ENCODE results near the gene INKA2. TPM values are rescaled to one million over a fixed set of nuclear protein-coding genes. Genes with fewer than 3 reads are reported as not detected.

Gene INKA2
- polyA plus RNA-seq, 6 donors from 2014 or later, result 0.28 to 0.86 (median 0.40) TPM; not detected in 1

DNA sequence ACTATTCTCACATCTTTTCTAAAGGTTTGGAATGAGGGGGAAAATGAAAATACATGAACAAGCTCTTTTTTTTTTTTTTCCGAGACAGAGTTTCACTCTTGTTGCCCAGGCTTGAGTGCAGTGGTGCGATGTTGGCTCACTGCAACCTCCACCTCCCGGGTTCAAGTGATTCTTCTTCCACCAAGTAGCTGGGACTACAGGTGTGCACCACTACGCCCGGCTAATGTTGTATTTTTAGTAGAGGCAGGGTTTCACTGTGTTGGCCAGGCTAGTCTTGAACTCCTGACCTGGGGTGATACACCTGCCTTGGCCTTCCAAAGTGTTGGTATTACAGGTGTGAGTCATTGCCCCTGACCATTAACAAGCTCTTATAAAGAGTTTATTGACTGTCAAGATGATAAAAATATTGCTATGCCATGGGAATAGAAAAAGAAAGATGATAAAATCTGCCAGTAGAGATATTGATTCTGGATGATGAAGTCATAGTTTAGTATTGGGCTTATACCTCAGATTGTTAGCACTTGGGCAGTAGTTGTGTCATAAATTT lies 36.6 kb downstream of the INKA2 start:
- no peak for DNase-seq
- H3K36me3 Mint-ChIP-seq, result peaks cover 13 to 22% of the 10 kb centered on the region in 2 donors
- no peak for ATAC-seq (ENCODE audit: low read depth in 2 of 2)
- H3K4me3 Mint-ChIP-seq, result no peak overlapping the region
- H3K27ac Mint-ChIP-seq, result peak overlapping the region in 2 of 6 donors; percentile 39 to 41
- H3K27me3 Mint-ChIP-seq, result no peaks in the 10 kb centered on the region
- H3K4me1 Mint-ChIP-seq, result peaks cover 14 to 16% (median 14%) of the 10 kb centered on the region in 3 donors
- no peaks in the 10 kb centered on the region for H3K9me3 Mint-ChIP-seq

DNA sequence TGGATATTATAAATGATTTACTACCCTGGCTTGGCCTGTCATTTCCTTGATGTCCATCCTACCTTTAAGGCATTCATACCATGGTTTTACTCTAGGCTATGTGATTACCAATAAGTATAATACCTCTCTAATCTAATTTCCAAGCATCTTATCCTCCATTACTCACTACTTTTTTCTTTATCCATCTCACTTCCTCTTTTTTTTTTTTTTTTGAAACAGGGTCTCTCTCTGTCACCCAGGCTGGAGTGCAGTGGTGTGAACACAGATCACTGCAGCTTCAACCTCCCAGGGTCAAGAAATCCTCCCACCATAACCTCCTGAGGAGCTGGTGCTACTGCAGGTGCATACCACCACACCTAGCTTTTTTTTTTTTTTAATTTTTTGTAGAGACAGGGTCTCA lies 39.9 kb downstream of the INKA2 start:
- peaks cover 14 to 26% (median 16%) of the 10 kb centered on the region in 3 donors for H3K4me1 Mint-ChIP-seq
- DNase-seq (no peak), ATAC-seq (ENCODE audit: low read depth in 2 of 2) (peak; percentile 25 to 47)
- no peaks in the 10 kb centered on the region for H3K9me3 Mint-ChIP-seq
- H3K4me3 Mint-ChIP-seq, result peak overlapping the region in 1 of 8 donors; percentile 18
- H3K36me3 Mint-ChIP-seq, result peaks cover 13 to 19% of the 10 kb centered on the region in 2 donors
- peak overlapping the region in 4 of 6 donors; percentile 14 to 96 (median 78) for H3K27ac Mint-ChIP-seq
- H3K27me3 Mint-ChIP-seq, result no peaks in the 10 kb centered on the region

DNA sequence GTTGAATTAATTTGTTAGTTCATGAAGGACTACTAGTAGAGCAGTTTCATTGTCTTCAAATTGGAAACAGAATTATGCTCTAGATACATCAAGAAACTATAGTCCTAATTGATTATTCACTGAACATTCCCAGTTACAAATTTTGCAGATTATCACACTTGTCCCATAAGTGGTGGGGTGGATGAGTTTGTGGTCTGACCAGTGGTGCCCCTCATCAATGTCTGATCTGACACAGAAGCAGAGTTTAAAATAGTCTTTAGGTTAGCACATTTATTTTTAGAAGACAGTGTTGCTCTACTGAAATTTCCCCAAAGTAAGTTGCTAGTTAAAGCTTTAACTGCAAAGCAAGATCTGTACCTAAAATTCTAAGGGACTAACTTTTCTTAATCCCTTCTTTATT lies 42.9 kb downstream of the INKA2 start:
- H3K27me3 Mint-ChIP-seq, result no peaks in the 10 kb centered on the region
- peaks cover 28 to 32% of the 10 kb centered on the region in 2 donors for H3K36me3 Mint-ChIP-seq
- no peak overlapping the region for H3K4me3 Mint-ChIP-seq
- H3K9me3 Mint-ChIP-seq, result no peaks in the 10 kb centered on the region
- peak overlapping the region; percentile 5 to 79 (median 34) for H3K27ac Mint-ChIP-seq
- no peak for ATAC-seq (ENCODE audit: low read depth in 2 of 2)
- peaks cover 28 to 42% (median 34%) of the 10 kb centered on the region in 3 donors for H3K4me1 Mint-ChIP-seq
- DNase-seq, result no peak

DNA sequence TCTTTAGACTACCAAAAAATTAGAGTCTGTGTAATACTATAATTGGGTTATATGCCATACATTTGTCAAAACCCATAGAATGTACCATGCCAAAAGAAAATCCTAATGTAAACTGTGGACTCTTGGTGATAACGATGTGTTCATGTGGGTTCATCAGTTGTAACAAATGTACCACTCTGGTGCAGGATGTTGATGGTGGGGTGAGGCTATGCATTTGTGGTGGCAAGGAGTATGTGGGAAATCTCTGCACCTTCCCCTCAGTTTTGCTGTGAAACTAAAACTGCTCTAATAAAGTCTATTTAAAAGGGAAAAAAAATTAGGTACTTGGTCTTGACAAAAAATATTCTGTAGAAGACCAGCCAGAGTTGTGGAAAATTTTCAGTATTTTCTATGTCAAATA lies 43.4 kb downstream of the INKA2 start:
- Mint-ChIP-seq H3K9me3 (no peaks in the 10 kb centered on the region), H3K36me3 (peaks cover 22 to 26% of the 10 kb centered on the region in 2 donors), H3K4me3 (no peak overlapping the region), H3K27me3 (no peaks in the 10 kb centered on the region), H3K27ac (peak overlapping the region in 4 of 6 donors; percentile 14 to 79 (median 45)), H3K4me1 (peaks cover 25 to 43% (median 34%) of the 10 kb centered on the region in 3 donors)
- DNase-seq, result no peak
- no peak for ATAC-seq (ENCODE audit: low read depth in 2 of 2)

DNA sequence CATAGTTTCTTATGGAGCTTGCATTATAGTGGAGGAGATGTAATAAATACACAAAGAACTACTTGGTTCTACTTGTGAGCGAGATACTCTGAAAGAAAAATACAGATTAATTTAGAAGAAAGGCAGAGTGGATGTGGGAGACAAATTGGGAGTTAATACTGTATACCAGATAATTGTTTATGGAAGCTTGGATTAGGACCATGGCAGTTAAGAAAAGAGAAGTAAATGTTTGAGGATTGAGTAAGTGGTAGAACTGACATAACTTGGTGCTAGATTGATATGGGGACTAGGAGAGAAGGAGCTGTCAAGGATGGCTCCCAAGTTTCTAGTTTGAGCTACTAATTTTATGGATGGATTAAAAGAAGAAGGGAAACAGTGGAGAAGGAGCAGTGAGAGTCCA lies 47.3 kb downstream of the INKA2 start:
- H3K4me3 Mint-ChIP-seq, result no peak overlapping the region
- H3K27ac Mint-ChIP-seq, result peak overlapping the region; percentile 1 to 83 (median 30)
- DNase-seq, result no peak
- peaks cover 5 to 19% (median 17%) of the 10 kb centered on the region in 7 donors for H3K9me3 Mint-ChIP-seq
- peaks cover 35% of the 10 kb centered on the region in 2 donors for H3K36me3 Mint-ChIP-seq
- H3K27me3 Mint-ChIP-seq, result no peaks in the 10 kb centered on the region
- H3K4me1 Mint-ChIP-seq, result peaks cover 27 to 59% (median 47%) of the 10 kb centered on the region in 3 donors
- no peak for ATAC-seq (ENCODE audit: low read depth in 2 of 2)

DNA sequence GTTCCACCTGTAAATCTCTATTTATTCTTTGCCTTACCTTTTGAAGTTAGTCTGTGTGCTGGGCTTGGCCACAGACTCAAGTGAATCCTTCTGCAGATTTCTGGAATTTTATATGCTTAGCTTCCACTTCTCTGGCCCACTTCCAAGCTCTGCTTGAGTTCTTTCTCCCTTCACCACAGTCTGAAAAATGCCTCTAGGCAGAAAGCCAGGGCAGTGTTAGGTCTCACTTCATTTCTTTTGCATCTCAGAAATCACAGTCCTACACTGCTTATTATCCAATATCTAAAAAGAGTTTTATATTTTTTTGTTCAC lies 48.9 kb downstream of the INKA2 start:
- Mint-ChIP-seq H3K4me3 (peak overlapping the region in 2 of 8 donors; percentile 8 to 82), H3K27ac (peak overlapping the region in 5 of 6 donors; percentile 48 to 96 (median 77)), H3K36me3 (peaks cover 35% of the 10 kb centered on the region in 2 donors), H3K27me3 (no peaks in the 10 kb centered on the region), H3K9me3 (peaks cover 5 to 23% (median 20%) of the 10 kb centered on the region in 7 donors), H3K4me1 (peaks cover 33 to 61% (median 60%) of the 10 kb centered on the region in 3 donors)
- ATAC-seq (ENCODE audit: low read depth in 2 of 2) (no peak), DNase-seq (no peak)

Other genes with a start within 250 kb of the INKA2 start
- gene ADORA3, start 235.8 kb downstream of the INKA2 start, polyA plus RNA-seq (ENCODE audit: low read depth in 6 of 6), result under 1 TPM in 2 of 6 donors, not detected in 4; 0.23 to 0.39 TPM
- under 1 TPM in 1 of 6 donors, not detected in 5; 0.40 TPM for gene TMIGD3, start 235.8 kb downstream of the INKA2 start, polyA plus RNA-seq (ENCODE audit: low read depth in 6 of 6)
- gene RAP1A, start 119.6 kb downstream of the INKA2 start, polyA plus RNA-seq (ENCODE audit: low read depth in 6 of 6), result 10 to 100 TPM; 30.7 to 44.6 (median 37.2) TPM
- gene DDX20, start 16.5 kb upstream of the INKA2 start, polyA plus RNA-seq (ENCODE audit: low read depth in 6 of 6), result 10 to 100 TPM in 5 of 6 donors, 1 to 10 TPM in 1; 7.5 to 15.7 (median 11.5) TPM

All from naive B cell (primary cell).